Hepatic stellate cell (primary cell): ENCODE results near the gene FIG4.
A peak's percentile ranks its signal among the peaks of the same experiment; 100 is the strongest.
"Not testable (repeated sequence)": the region's sequence is repeated elsewhere in the genome, so short reads cannot be mapped to it uniquely, and the experiment has no call there.

ENCODE experiments used
- DNase-seq: peaks from one replicate; pipeline ENCODE4 v3.0.0; 2011; ENCODE audit warnings: low spot score

The FIG4 gene

GRCh38 chr6:109760208-109760607 lies 69.1 kb downstream of the FIG4 start:
- no peak for DNase-seq

GRCh38 chr6:109762166-109762565 lies 71.1 kb downstream of the FIG4 start:
- no peak for DNase-seq

GRCh38 chr6:109762769-109763441 lies 71.8 kb downstream of the FIG4 start:
- DNase-seq: no peak

GRCh38 chr6:109766167-109766566 lies 75.1 kb downstream of the FIG4 start:
- no peak for DNase-seq

- DNase-seq: no peak
Measured at GRCh38 chr6:109767961-109768360, 76.9 kb downstream of the FIG4 start.

- DNase-seq: no peak
Measured at GRCh38 chr6:109768485-109768884, 77.4 kb downstream of the FIG4 start.

GRCh38 chr6:109769213-109769612 lies 78.1 kb downstream of the FIG4 start:
- no peak for DNase-seq

GRCh38 chr6:109770047-109770446 lies 79.0 kb downstream of the FIG4 start:
- no peak for DNase-seq

GRCh38 chr6:109770779-109771178 lies 79.7 kb downstream of the FIG4 start:
- DNase-seq: no peak

GRCh38 chr6:109771939-109772755 lies 81.1 kb downstream of the FIG4 start:
- DNase-seq: not testable (repeated sequence)

- DNase-seq: peak; percentile 49
Measured at GRCh38 chr6:109772883-109773431, 81.9 kb downstream of the FIG4 start.

GRCh38 chr6:109781001-109781400 lies 89.9 kb downstream of the FIG4 start:
- DNase-seq: no peak

GRCh38 chr6:109782491-109782999 lies 91.4 kb downstream of the FIG4 start:
- no peak for DNase-seq

GRCh38 chr6:109783250-109783986 lies 92.3 kb downstream of the FIG4 start:
- DNase-seq: no peak

- no peak for DNase-seq
Measured at GRCh38 chr6:109787312-109787711, 96.2 kb downstream of the FIG4 start.

- DNase-seq: no peak
Measured at GRCh38 chr6:109788687-109789086, 97.6 kb downstream of the FIG4 start.

- peak; percentile 49 for DNase-seq
Measured at GRCh38 chr6:109790131-109790530, 99.0 kb downstream of the FIG4 start.

GRCh38 chr6:109791301-109791700 lies 100.2 kb downstream of the FIG4 start:
- DNase-seq: no peak

GRCh38 chr6:109793021-109793420 lies 101.9 kb downstream of the FIG4 start:
- no peak for DNase-seq

- DNase-seq: peak; percentile 79
Measured at GRCh38 chr6:109793792-109794191, 102.7 kb downstream of the FIG4 start.

GRCh38 chr6:109794201-109794923 lies 103.3 kb downstream of the FIG4 start:
- no peak for DNase-seq
